Measurements from ENCODE around the gene KLK10. TPM values are rescaled to one million over a fixed set of nuclear protein-coding genes. Genes with fewer than 3 reads are reported as not detected.

The KLK10 gene
- total RNA-seq, 4 donors from 2014 or later: 30.0 to 94.1 (median 57.2) TPM

GRCh38 chr19:51012661-51013190 lies 6.8 kb downstream of the KLK10 start:
- no peak for DNase-seq (ENCODE audit: low spot score in 2 of 2)
- intact Hi-C loops (cut with DNase I; ENCODE audit: low total_unique reads): loop anchor here (5.0 kb wide), 1 partner anchor 80 kb away; no protein-coding TSS in a partner anchor
- no peak overlapping the region for H3K4me3 ChIP-seq (ENCODE audit: low read depth, poor library complexity, severe bottlenecking)
- WGBS, 2 donors: 70 to 80% methylated on average over 12 of the region's 12 CpGs
- TF ChIP-seq POLR2A (IDR thresholded peaks at IDR 0.05): no peak
- TF ChIP-seq, protein P1, sequence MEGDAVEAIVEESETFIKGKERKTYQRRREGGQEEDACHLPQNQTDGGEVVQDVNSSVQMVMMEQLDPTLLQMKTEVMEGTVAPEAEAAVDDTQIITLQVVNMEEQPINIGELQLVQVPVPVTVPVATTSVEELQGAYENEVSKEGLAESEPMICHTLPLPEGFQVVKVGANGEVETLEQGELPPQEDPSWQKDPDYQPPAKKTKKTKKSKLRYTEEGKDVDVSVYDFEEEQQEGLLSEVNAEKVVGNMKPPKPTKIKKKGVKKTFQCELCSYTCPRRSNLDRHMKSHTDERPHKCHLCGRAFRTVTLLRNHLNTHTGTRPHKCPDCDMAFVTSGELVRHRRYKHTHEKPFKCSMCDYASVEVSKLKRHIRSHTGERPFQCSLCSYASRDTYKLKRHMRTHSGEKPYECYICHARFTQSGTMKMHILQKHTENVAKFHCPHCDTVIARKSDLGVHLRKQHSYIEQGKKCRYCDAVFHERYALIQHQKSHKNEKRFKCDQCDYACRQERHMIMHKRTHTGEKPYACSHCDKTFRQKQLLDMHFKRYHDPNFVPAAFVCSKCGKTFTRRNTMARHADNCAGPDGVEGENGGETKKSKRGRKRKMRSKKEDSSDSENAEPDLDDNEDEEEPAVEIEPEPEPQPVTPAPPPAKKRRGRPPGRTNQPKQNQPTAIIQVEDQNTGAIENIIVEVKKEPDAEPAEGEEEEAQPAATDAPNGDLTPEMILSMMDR (IDR thresholded peaks at IDR 0.05): no peak

DNA sequence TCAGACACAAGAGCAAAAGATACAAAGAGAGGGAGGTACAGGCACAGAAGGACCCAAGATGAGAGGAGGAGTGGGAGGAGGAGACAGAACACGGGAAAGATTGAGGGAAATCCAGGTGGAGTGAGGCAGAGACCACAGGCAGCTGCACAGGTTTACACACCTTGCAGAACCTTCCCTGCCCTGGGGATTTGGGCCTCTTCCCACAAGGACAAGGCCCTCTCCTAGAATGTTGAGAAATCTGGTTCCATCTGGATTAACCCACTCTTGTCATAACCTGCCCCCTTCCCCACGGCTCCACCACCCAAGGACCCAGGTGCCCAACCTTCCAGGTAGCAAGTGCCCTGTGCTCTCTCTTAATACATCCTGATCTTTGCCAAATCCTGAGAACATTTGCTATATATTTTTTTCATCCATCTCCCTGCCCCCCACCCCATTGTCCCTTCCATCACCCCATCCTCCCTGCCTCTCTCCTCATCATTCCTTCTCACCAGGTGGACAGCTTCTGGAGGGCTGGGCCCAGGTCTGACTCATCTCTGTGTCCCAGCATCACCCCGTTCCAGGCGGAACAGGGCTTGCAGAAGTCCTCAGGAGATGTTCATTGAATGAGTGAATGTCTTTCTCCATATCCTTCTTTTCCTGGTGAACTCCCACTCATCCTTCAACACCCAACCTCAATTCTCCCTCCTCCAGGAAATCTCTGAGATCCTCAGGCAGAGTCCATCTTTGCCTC lies 9.3 kb downstream of the KLK10 start:
- DNase-seq (ENCODE audit: low spot score in 2 of 2): no peak
- no peak overlapping the region for H3K4me3 ChIP-seq (ENCODE audit: low read depth, poor library complexity, severe bottlenecking)
- no peak for TF ChIP-seq POLR2A (IDR thresholded peaks at IDR 0.05)
- TF ChIP-seq, protein P1 (IDR thresholded peaks at IDR 0.05): no peak
- intact Hi-C loops (cut with DNase I; ENCODE audit: low total_unique reads): loop anchor here (5.0 kb wide), 1 partner anchor 78 kb away; no protein-coding TSS in a partner anchor
- 35 to 37% methylated on average over 4 of the region's 4 CpGs for WGBS, 2 donors

- H3K4me3 ChIP-seq (ENCODE audit: low read depth, poor library complexity, severe bottlenecking): no peak overlapping the region
- intact Hi-C loops (cut with DNase I; ENCODE audit: low total_unique reads): no loop called here
- 62 to 65% methylated on average over 17 to 19 of the region's 19 CpGs for WGBS, 2 donors
- DNase-seq (ENCODE audit: low spot score in 2 of 2): no peak
- no peak for TF ChIP-seq POLR2A (IDR thresholded peaks at IDR 0.05)
- TF ChIP-seq, protein P1 (IDR thresholded peaks at IDR 0.05): no peak
These were observed 10.2 kb downstream of the KLK10 start for GRCh38 chr19:51009061-51009891.

DNA sequence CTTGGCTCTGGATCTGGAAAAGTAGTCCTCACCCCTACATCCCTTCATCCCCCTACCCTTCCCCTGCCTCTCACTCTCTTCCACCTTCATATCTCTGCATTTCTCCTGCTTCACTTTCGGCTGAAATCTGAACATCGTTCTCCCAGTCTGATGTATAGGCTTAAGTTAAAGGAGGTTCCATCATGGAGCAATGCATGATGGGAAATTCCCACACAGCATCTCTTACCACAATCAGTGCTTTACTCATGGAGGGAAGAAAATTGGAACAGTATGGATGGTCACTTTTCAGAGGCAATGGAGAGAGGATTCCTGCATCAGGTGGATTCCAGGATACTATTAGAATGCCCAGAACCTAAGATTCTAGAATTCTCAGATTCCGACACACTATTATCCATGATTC lies 12.0 kb downstream of the KLK10 start:
- no peak for TF ChIP-seq POLR2A (IDR thresholded peaks at IDR 0.05)
- TF ChIP-seq, protein P1 (IDR thresholded peaks at IDR 0.05): no peak
- intact Hi-C loops (cut with DNase I; ENCODE audit: low total_unique reads): no loop called here

GRCh38 chr19:51006406-51006805 lies 13.1 kb downstream of the KLK10 start:
- H3K4me3 ChIP-seq (ENCODE audit: low read depth, poor library complexity, severe bottlenecking): no peak overlapping the region
- TF ChIP-seq, protein P1 (IDR thresholded peaks at IDR 0.05): no peak
- TF ChIP-seq POLR2A (IDR thresholded peaks at IDR 0.05): no peak
- WGBS, 2 donors: 45 to 65% methylated on average over 8 of the region's 8 CpGs
- intact Hi-C loops (cut with DNase I; ENCODE audit: low total_unique reads): no loop called here
- DNase-seq (ENCODE audit: low spot score in 2 of 2): no peak

More for the DNA sequence above, 12.0 kb downstream of the KLK10 start:
- WGBS, 2 donors: 80 to 86% methylated on average over 3 of the region's 3 CpGs
- no peak overlapping the region for H3K4me3 ChIP-seq (ENCODE audit: low read depth, poor library complexity, severe bottlenecking)
- no peak for DNase-seq (ENCODE audit: low spot score in 2 of 2)

All from lower leg skin (tissue), 4 donors.